ENCODE measurements around the gene ATXN7L1. TPM values are rescaled to one million over a fixed set of nuclear protein-coding genes. Genes with fewer than 3 reads are reported as not detected.
"Not testable (repeated sequence)": the region's sequence is repeated elsewhere in the genome, so short reads cannot be mapped to it uniquely, and the experiment has no call there.

Gene ATXN7L1
- total RNA-seq, 1 donor from 2014 or later: 20.6 TPM

DNA sequence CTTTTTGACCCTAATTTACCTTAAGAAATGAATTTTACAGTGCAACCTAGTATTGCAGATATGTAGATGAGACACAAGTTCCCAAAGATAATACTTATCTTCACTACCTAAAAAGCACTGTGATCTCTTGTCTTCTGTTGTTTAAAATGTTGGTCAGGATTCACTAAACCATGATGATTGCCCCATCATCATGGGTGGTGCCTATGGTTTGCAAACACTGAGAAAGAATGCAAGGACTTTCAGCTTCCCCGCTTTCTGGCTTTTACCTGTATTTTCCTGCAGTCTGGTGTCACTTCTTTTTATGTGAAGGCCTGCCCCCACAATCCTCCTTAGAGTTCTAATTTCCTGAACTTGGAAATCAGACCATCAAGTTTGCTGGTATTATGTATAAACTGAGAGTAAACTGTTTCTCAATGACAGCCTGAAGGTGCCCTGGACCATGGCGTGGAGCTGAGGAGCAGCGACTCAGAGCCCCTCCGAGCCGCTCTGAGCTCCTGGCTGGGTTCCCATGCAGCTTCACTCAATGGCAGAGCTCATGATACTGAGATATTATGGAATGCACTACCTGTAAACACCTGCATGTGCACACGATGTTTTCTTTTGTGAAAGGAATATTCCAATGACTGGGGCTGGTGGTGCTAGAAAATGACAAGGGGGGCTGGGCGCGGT lies 176.7 kb downstream of the ATXN7L1 start:
- no peak overlapping the region for H3K27ac Mint-ChIP-seq (ENCODE audit: unreplicated experiment)
- H3K4me1 Mint-ChIP-seq (ENCODE audit: low read depth, unreplicated experiment): no peaks in the 10 kb centered on the region

DNA sequence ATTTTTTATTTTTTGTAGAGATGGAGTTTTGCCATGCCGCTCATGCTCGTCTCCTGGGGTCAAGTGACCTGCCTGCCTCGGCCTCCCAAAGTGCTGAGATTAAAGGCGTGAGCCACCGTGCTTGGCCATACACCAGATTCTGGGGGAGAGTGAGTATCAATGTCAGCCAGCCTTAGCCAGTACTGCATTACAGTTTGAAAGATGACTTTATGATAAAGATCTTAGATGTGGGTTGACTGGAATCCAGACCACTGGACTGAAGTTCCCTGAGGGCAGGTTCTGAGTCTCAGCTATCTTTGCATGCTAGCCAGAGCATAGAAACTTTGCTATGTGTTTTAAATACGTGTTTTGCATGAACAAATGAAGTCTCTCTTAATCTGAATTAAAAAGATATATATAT lies 177.9 kb downstream of the ATXN7L1 start:
- Mint-ChIP-seq H3K27me3 (ENCODE audit: unreplicated experiment) (peaks cover 4% of the 10 kb centered on the region), H3K36me3 (ENCODE audit: unreplicated experiment) (peaks cover 5% of the 10 kb centered on the region), H3K4me1 (ENCODE audit: low read depth, unreplicated experiment) (no peaks in the 10 kb centered on the region), H3K4me3 (ENCODE audit: unreplicated experiment) (no peak overlapping the region), H3K9me3 (ENCODE audit: unreplicated experiment) (peaks cover 4% of the 10 kb centered on the region), H3K27ac (ENCODE audit: unreplicated experiment) (no peak overlapping the region)
- TF ChIP-seq, protein P1, sequence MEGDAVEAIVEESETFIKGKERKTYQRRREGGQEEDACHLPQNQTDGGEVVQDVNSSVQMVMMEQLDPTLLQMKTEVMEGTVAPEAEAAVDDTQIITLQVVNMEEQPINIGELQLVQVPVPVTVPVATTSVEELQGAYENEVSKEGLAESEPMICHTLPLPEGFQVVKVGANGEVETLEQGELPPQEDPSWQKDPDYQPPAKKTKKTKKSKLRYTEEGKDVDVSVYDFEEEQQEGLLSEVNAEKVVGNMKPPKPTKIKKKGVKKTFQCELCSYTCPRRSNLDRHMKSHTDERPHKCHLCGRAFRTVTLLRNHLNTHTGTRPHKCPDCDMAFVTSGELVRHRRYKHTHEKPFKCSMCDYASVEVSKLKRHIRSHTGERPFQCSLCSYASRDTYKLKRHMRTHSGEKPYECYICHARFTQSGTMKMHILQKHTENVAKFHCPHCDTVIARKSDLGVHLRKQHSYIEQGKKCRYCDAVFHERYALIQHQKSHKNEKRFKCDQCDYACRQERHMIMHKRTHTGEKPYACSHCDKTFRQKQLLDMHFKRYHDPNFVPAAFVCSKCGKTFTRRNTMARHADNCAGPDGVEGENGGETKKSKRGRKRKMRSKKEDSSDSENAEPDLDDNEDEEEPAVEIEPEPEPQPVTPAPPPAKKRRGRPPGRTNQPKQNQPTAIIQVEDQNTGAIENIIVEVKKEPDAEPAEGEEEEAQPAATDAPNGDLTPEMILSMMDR (IDR thresholded peaks at IDR 0.05; ENCODE audit: partially characterized antibody, unreplicated experiment): no peak
- DNase-seq: no peak

More for the DNA sequence above, 176.7 kb downstream of the ATXN7L1 start:
- peaks cover 4% of the 10 kb centered on the region for H3K27me3 Mint-ChIP-seq (ENCODE audit: unreplicated experiment)
- no peak overlapping the region for H3K4me3 Mint-ChIP-seq (ENCODE audit: unreplicated experiment)
- TF ChIP-seq, protein P1 (IDR thresholded peaks at IDR 0.05; ENCODE audit: partially characterized antibody, unreplicated experiment): no peak
- H3K9me3 Mint-ChIP-seq (ENCODE audit: unreplicated experiment): peaks cover 4% of the 10 kb centered on the region
- no peak for DNase-seq
- peaks cover 5% of the 10 kb centered on the region for H3K36me3 Mint-ChIP-seq (ENCODE audit: unreplicated experiment)

DNA sequence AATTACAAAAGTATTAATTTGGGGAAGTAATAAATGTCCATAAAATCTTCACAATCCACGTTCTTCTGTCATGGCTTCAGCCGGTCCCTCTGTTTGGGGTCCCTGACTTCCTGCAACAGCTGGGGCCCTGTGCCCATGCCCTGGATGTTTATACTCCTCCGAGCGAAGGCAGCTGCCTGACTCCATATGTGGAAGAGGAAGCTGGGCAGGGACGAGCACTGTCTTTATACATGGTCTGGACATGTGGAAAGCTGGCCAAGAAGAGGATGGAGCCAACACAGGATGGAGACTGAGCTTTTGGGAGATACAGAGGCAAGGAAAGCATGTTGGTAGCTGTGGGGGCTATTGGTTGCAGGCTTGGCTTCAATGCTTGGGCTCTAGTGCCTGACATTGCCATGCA lies 178.6 kb downstream of the ATXN7L1 start:
- Mint-ChIP-seq H3K27me3 (ENCODE audit: unreplicated experiment) (peaks cover 4% of the 10 kb centered on the region), H3K27ac (ENCODE audit: unreplicated experiment) (no peak overlapping the region), H3K4me1 (ENCODE audit: low read depth, unreplicated experiment) (no peaks in the 10 kb centered on the region), H3K9me3 (ENCODE audit: unreplicated experiment) (peaks cover 4% of the 10 kb centered on the region), H3K4me3 (ENCODE audit: unreplicated experiment) (no peak overlapping the region), H3K36me3 (ENCODE audit: unreplicated experiment) (peaks cover 5% of the 10 kb centered on the region)
- no peak for DNase-seq
- TF ChIP-seq, protein P1 (IDR thresholded peaks at IDR 0.05; ENCODE audit: partially characterized antibody, unreplicated experiment): no peak

DNA sequence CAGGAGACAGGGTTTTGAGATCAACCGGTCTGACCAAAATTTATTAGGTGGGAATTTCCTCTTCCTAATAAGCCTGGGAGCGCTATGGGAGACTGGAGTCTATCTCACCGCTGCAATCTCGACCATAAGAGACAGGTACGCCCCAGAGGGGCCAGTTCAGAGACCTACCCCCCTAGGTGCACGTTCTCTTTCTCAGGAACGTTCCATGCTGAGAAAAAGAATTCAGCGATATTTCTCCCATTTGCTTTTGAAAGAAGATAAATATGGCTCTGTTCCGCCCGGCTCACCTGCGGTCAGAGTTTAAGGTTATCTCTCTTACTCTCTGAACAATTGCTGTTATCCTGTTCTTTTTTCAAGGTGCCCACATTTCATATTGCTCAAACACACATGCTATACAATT lies 179.2 kb downstream of the ATXN7L1 start:
- H3K27me3 Mint-ChIP-seq (ENCODE audit: unreplicated experiment); DNase-seq; H3K4me1 Mint-ChIP-seq (ENCODE audit: low read depth, unreplicated experiment); H3K36me3 Mint-ChIP-seq (ENCODE audit: unreplicated experiment); H3K4me3 Mint-ChIP-seq (ENCODE audit: unreplicated experiment); H3K9me3 Mint-ChIP-seq (ENCODE audit: unreplicated experiment); H3K27ac Mint-ChIP-seq (ENCODE audit: unreplicated experiment): not testable (repeated sequence)

DNA sequence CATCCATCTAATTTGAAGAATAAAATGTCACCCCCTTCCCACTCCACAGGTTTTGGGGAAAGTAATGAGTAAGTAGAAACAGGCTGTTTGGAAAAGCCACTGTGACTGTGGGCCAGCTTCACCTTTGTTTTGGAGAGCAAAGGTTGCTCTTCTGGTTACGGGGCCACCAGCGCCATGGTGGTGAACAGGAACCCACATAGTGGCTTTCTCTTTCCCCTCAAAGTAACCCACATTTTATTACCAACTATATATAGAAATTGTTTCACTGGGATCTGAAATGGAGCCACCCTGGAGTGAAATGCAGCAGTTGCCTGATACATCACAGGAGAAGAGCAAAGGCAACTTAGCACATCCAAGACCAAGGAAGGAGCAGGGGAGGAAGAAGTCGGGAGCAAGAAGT lies 182.8 kb downstream of the ATXN7L1 start:
- DNase-seq: no peak
- H3K36me3 Mint-ChIP-seq (ENCODE audit: unreplicated experiment): peaks cover 5% of the 10 kb centered on the region
- H3K4me3 Mint-ChIP-seq (ENCODE audit: unreplicated experiment): no peak overlapping the region
- peaks cover 9% of the 10 kb centered on the region for H3K9me3 Mint-ChIP-seq (ENCODE audit: unreplicated experiment)
- no peak overlapping the region for H3K27ac Mint-ChIP-seq (ENCODE audit: unreplicated experiment)
- TF ChIP-seq, protein P1 (IDR thresholded peaks at IDR 0.05; ENCODE audit: partially characterized antibody, unreplicated experiment): no peak
- peaks cover 10% of the 10 kb centered on the region for H3K27me3 Mint-ChIP-seq (ENCODE audit: unreplicated experiment)
- H3K4me1 Mint-ChIP-seq (ENCODE audit: low read depth, unreplicated experiment): peaks cover 32% of the 10 kb centered on the region
